OCI-LY1 (cell line): Measurements from ENCODE around the gene COL26A1.

Experiments used
- H2AFZ ChIP-seq: fragments of 200-600 bp; sonication (generic), shearing (Covaris generic); 2 replicates; pipeline ENCODE4 v1.6.0; 2014; ENCODE audit warnings: antibody characterized with exemption, mild to moderate bottlenecking, low read length
- H3F3A ChIP-seq: fragments of 200-600 bp; sonication (generic), shearing (Covaris generic); 2 replicates; pipeline ENCODE4 v1.6.0; 2014; ENCODE audit warnings: mild to moderate bottlenecking, antibody characterized with exemption, low read length, moderate library complexity; ENCODE audit not compliant: insufficient read depth
- H3K27ac ChIP-seq: fragments of 200-600 bp; sonication (generic); 2 replicates; pipeline ENCODE4 v1.5.1; 2014; ENCODE audit warnings: low read length, mixed run types, mild to moderate bottlenecking, low read depth; ENCODE audit not compliant: poor library complexity, severe bottlenecking
- H3K27me3 ChIP-seq: fragments of 200-600 bp; sonication (generic); 2 replicates; pipeline ENCODE4 v1.6.0; 2014; ENCODE audit warnings: antibody characterized with exemption, mild to moderate bottlenecking, low read length, moderate library complexity; ENCODE audit not compliant: insufficient read depth
- H3K36me3 ChIP-seq: fragments of 200-600 bp; sonication (generic); 2 replicates; pipeline ENCODE4 v1.6.1; 2014; ENCODE audit warnings: mild to moderate bottlenecking, antibody characterized with exemption, low read length, moderate library complexity, mixed read lengths; ENCODE audit not compliant: insufficient read depth
- H3K4me1 ChIP-seq: fragments of 200-600 bp; sonication (generic); 2 replicates; pipeline ENCODE4 v1.5.1; 2014; ENCODE audit warnings: mild to moderate bottlenecking, low read length, moderate library complexity; ENCODE audit not compliant: insufficient read depth, severe bottlenecking
- H3K4me2 ChIP-seq: fragments of 200-600 bp; sonication (generic), shearing (Covaris generic); 2 replicates; pipeline ENCODE4 v1.6.1; 2014; ENCODE audit warnings: low read length
- H3K4me3 ChIP-seq: fragments of 200-600 bp; sonication (generic); 2 replicates; pipeline ENCODE4 v1.5.1; 2014; ENCODE audit warnings: low read length, low read depth, mild to moderate bottlenecking, mixed read lengths; ENCODE audit not compliant: poor library complexity, severe bottlenecking
- H3K79me2 ChIP-seq: fragments of 200-600 bp; shearing (Covaris generic); 2 replicates; pipeline ENCODE4 v1.6.1; 2016; ENCODE audit warnings: mixed run types, low read length, mixed read lengths; ENCODE audit not compliant: insufficient read depth
- H3K9ac ChIP-seq: fragments of 200-600 bp; sonication (generic), shearing (Covaris generic); 2 replicates; pipeline ENCODE4 v1.6.1; 2014; ENCODE audit warnings: mild to moderate bottlenecking, low read length, mixed read lengths
- H3K9me2 ChIP-seq: fragments of 200-600 bp; sonication (generic), shearing (Covaris generic); 2 replicates; pipeline ENCODE4 v1.6.1; 2014; ENCODE audit warnings: low read depth, mild to moderate bottlenecking, low read length, mixed read lengths
- H3K9me3 ChIP-seq: fragments of 200-600 bp; shearing (Covaris generic); 2 replicates; pipeline ENCODE4 v1.6.1; 2014; ENCODE audit warnings: low read length, mixed read lengths
- H4K20me1 ChIP-seq: fragments of 200-600 bp; sonication (generic), shearing (Covaris generic); 2 replicates; pipeline ENCODE4 v1.6.0; 2016; ENCODE audit warnings: mild to moderate bottlenecking, low read length; ENCODE audit not compliant: insufficient read depth
- EZH2 ChIP-seq: fragments of 200-600 bp; sonication (generic), shearing (Covaris generic); IDR thresholded peaks from 2 replicates; pipeline ENCODE4 v1.8.0; 2017; ENCODE audit warnings: borderline replicate concordance, mixed run types, mild to moderate bottlenecking, antibody characterized with exemption, low read length, moderate library complexity, mixed read lengths
- TF ChIP-seq, protein P1 (sequence below): fragments of 200-600 bp; sonication (generic), shearing (Covaris generic); IDR thresholded peaks from 2 replicates; pipeline ENCODE4 v1.5.1; 2017; ENCODE audit warnings: mild to moderate bottlenecking, antibody characterized with exemption, low read length, moderate library complexity, mixed read lengths

The COL26A1 gene

DNA sequence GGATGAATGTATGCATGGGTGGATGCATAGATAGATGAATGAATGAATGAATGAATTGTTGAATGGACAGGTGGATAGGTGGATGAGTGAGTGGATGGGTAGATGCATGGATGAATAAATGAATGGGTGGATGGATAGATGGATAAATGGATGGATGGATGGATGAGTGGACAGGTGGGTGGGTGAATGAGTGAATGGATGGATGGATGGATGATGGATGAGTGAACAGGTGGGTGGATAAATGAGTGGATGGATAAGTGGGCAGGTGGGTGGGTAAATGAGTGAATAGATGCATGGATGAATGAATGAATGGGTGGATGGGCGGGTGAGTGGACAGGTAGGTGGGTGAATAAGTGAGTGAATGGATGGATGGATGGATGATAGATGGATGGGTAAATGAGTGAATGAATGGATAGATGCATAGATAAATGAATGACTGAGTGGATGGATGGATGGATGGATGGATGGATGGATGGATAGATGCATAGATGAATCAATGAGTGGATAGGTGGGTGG, 193.8 kb downstream of the COL26A1 start:
- Histone ChIP-seq H3K36me3 (no peaks in the 10 kb centered on the region; the same call in 1 of the 2 replicates), H3K27me3 (peaks cover 20% of the 10 kb centered on the region; the same call in 1 of the 2 replicates), H3K4me3 (no peak overlapping the region), H3K9me2 (no peaks in the 10 kb centered on the region), H3K9ac (no peak overlapping the region), H2AFZ (no peak overlapping the region), H3K79me2 (no peaks in the 10 kb centered on the region), H3K4me2 (no peak overlapping the region), H3K27ac (no peak overlapping the region), H4K20me1 (no peaks in the 10 kb centered on the region), H3K4me1 (no peaks in the 10 kb centered on the region), H3K9me3 (no peaks in the 10 kb centered on the region), H3F3A (no peaks in the 10 kb centered on the region)
- TF ChIP-seq, protein P1, sequence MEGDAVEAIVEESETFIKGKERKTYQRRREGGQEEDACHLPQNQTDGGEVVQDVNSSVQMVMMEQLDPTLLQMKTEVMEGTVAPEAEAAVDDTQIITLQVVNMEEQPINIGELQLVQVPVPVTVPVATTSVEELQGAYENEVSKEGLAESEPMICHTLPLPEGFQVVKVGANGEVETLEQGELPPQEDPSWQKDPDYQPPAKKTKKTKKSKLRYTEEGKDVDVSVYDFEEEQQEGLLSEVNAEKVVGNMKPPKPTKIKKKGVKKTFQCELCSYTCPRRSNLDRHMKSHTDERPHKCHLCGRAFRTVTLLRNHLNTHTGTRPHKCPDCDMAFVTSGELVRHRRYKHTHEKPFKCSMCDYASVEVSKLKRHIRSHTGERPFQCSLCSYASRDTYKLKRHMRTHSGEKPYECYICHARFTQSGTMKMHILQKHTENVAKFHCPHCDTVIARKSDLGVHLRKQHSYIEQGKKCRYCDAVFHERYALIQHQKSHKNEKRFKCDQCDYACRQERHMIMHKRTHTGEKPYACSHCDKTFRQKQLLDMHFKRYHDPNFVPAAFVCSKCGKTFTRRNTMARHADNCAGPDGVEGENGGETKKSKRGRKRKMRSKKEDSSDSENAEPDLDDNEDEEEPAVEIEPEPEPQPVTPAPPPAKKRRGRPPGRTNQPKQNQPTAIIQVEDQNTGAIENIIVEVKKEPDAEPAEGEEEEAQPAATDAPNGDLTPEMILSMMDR: no peak
- TF ChIP-seq EZH2: no peak

DNA sequence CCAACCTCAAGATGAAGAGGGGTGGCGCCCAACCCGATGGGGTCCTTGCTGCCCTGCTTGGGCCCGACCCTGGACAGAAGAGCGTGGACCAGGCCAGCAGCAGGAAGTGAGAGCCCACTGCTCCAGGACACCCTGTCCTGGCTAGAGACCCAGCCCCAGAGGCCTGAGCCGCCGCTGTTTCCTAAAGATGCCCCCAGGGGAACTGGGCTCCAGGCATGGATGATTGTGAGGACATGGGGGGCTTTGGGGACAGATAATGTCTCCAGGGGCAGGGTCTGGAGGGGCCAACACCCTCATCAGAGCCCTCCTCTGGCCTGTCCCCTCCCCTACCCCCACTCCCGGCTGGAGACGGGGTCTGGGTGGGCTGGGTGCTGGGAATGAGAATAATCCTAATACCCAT, 194.7 kb downstream of the COL26A1 start:
- TF ChIP-seq, protein P1: no peak
- no peak for TF ChIP-seq EZH2
- H3K4me1 ChIP-seq: no peaks in the 10 kb centered on the region
- no peak overlapping the region for H3K27ac ChIP-seq
- no peak overlapping the region for H2AFZ ChIP-seq
- H3K79me2 ChIP-seq: no peaks in the 10 kb centered on the region
- H3K9ac ChIP-seq: no peak overlapping the region
- no peak overlapping the region for H3K4me3 ChIP-seq
- no peaks in the 10 kb centered on the region for H3F3A ChIP-seq
- H3K36me3 ChIP-seq: no peaks in the 10 kb centered on the region; the same call in 1 of the 2 replicates
- H4K20me1 ChIP-seq: no peaks in the 10 kb centered on the region
- H3K27me3 ChIP-seq: peaks cover 13% of the 10 kb centered on the region; the same call in 1 of the 2 replicates
- no peak overlapping the region for H3K4me2 ChIP-seq
- no peaks in the 10 kb centered on the region for H3K9me2 ChIP-seq
- no peaks in the 10 kb centered on the region for H3K9me3 ChIP-seq

DNA sequence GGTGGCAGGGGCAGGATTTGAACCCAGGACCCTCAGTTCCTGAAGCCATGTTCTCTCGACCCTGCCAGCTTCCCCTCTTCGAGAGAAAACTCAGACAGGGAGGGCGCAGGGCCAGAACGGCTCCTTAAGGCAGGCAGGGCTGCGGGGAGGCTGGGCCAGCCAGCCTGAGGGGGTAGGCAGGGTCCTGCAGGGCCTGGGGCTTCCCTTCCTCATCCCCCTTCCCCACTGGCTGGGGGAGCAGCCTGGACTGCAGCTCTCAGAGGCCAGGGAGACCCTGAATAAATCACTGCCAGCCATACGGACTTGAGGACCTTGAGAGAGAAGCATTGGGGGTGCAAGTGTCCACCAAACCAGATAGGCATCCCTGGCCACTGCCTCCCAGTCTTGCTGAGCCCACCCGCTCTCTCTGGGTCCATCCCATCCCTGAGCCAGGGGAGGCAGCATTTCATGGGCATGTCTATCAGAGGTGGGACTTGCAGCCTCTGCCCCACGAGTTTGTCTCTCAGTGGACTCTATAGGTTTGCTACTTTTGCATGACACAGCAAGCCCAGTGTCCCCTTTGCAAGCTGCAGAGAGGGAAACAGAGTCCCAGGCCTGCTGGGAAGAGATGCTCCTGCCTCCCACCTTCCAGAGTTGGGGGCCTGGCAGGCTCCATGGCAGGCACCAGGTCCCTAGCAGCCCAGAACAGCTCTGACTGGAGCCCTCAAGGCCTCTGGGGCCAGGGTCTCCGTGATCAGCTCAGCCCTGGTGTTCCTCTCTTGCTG, 195.5 kb downstream of the COL26A1 start:
- Histone ChIP-seq H3K79me2 (no peaks in the 10 kb centered on the region), H3F3A (no peaks in the 10 kb centered on the region), H3K9ac (no peak overlapping the region), H3K36me3 (no peaks in the 10 kb centered on the region; the same call in 1 of the 2 replicates), H3K9me2 (no peaks in the 10 kb centered on the region), H3K27me3 (peaks cover 16% of the 10 kb centered on the region; the same call in 1 of the 2 replicates), H4K20me1 (no peaks in the 10 kb centered on the region), H3K4me3 (no peak overlapping the region), H3K4me1 (no peaks in the 10 kb centered on the region), H3K9me3 (no peaks in the 10 kb centered on the region), H3K27ac (no peak overlapping the region), H2AFZ (no peak overlapping the region), H3K4me2 (no peak overlapping the region)
- TF ChIP-seq EZH2: no peak
- TF ChIP-seq, protein P1: no peak
